GM12878 (cell line): ENCODE results near the gene CRAT. TPM values are rescaled to one million over a fixed set of nuclear protein-coding genes. Genes with fewer than 3 reads are reported as not detected.

ENCODE experiments used
- ATAC-seq: fragments of 200-7000 bp; cut with Tn5 transposase; 3 replicates; pipeline ENCODE4 v1.9.1; 2020; ENCODE audit warnings: mild to moderate bottlenecking, moderate library complexity
- BruUV-seq: library from RNA; stranded (reverse); fragments of 400-500 nt; replicated peaks from 2 replicates; lab custom pipeline; 2021; lab: Mats Ljungman, UMichigan
- CTCF ChIA-PET: fragments of 300-600 bp; sonication (Branson Sonifier 250); formaldehyde crosslinking; extraction: SDS; loops from one replicate; lab custom pipeline; 2021; ENCODE audit warnings: inconsistent platforms; lab: Yijun Ruan, JAX
- POLR2A ChIA-PET: fragments of 350-600 bp; formaldehyde crosslinking; extraction: SDS; loops from one replicate; lab custom pipeline; 2021; ENCODE audit warnings: inconsistent platforms; lab: Charles Lee
- RAD21 ChIA-PET: fragments of 300-600 bp; sonication (Branson Sonifier 250); formaldehyde crosslinking; loops from one replicate; lab custom pipeline; 2023; ENCODE audit warnings: antibody characterized with exemption; ENCODE audit not compliant: unreplicated experiment; lab: Charles Lee
- SMC1A ChIA-PET: fragments of 300-600 bp; sonication (Branson Sonifier 250); formaldehyde crosslinking; loops from one replicate; lab custom pipeline; 2023; ENCODE audit not compliant: unreplicated experiment, uncharacterized antibody; lab: Charles Lee
- DNase-seq: peaks from one replicate; pipeline ENCODE4 v3.0.0-alpha.2; 2011; ENCODE audit warnings: low read depth, low spot score
- FAIRE-seq: peaks from 3 replicates; lab custom pipeline; 2011; peaks lifted over from hg19 to GRCh38; lab: Jason Lieb, UNC
- H2AFZ ChIP-seq: 2 replicates; pipeline ENCODE4 v1.6.0; 2011; ENCODE audit warnings: low read depth, low read length, control low read depth; ENCODE audit not compliant: control insufficient read depth
- H3K27ac ChIP-seq: 2 replicates; pipeline ENCODE4 v1.5.1; 2011; ENCODE audit warnings: control low read depth; ENCODE audit not compliant: control insufficient read depth, insufficient read depth
- H3K27me3 ChIP-seq, 2 experiments: replicated peaks in 1 of 2; 2 replicates each; pipeline versions ENCODE4 v1.6.0 to v1.6.1; 2011; ENCODE audit warnings: low read length in 1 of 2; ENCODE audit not compliant: control insufficient read depth in 2 of 2, insufficient read depth in 2 of 2
- H3K36me3 ChIP-seq, 2 experiments: 2 replicates each; pipeline ENCODE4 v1.5.1; 2011; ENCODE audit warnings: low read length in 1 of 2; ENCODE audit not compliant: control insufficient read depth in 2 of 2, insufficient read depth in 2 of 2
- H3K4me1 ChIP-seq: 2 replicates; pipeline ENCODE4 v1.6.1; 2011; ENCODE audit warnings: mild to moderate bottlenecking, low read length, moderate library complexity, mixed read lengths; ENCODE audit not compliant: control insufficient read depth, insufficient read depth
- H3K4me2 ChIP-seq: 2 replicates; pipeline ENCODE4 v1.6.0; 2011; ENCODE audit warnings: control low read depth; ENCODE audit not compliant: control insufficient read depth, insufficient read depth
- H3K4me3 ChIP-seq: fragments of 200-600 bp; sonication (generic); 2 replicates; pipeline ENCODE4 v1.5.1; 2016
- H3K79me2 ChIP-seq: 2 replicates; pipeline ENCODE4 v1.6.0; 2011; ENCODE audit warnings: low read length; ENCODE audit not compliant: control insufficient read depth, insufficient read depth
- H3K9ac ChIP-seq: 2 replicates; pipeline ENCODE4 v1.8.0; 2011; ENCODE audit warnings: low read length, control low read depth, mixed read lengths; ENCODE audit not compliant: control insufficient read depth, insufficient read depth
- H3K9me3 ChIP-seq: replicated peaks from 3 replicates; pipeline ENCODE4 v1.5.1; 2011; ENCODE audit warnings: mild to moderate bottlenecking, low read length; ENCODE audit not compliant: control insufficient read depth, insufficient read depth
- H4K20me1 ChIP-seq: 2 replicates; pipeline ENCODE4 v1.6.0; 2011; ENCODE audit not compliant: control insufficient read depth, insufficient read depth
- E2F8 ChIP-seq: fragments of 450-650 bp; IDR thresholded peaks from 2 replicates; pipeline ENCODE4 v1.6.1; 2018; ENCODE audit warnings: mild to moderate bottlenecking, low read depth, moderate library complexity; ENCODE audit not compliant: partially characterized antibody
- EED ChIP-seq: sonication (generic); IDR thresholded peaks from 2 replicates; pipeline ENCODE4 v1.6.1; 2016; ENCODE audit warnings: antibody characterized with exemption, low read depth
- ETV6 ChIP-seq, 2 experiments: fragments of 450-650 bp in 1 of 2; IDR thresholded peaks in 1 of 2; conservative IDR thresholded peaks in 1 of 2; 2 replicates each; pipeline ENCODE4 v1.6.1; 2014; ENCODE audit warnings: antibody characterized with exemption in 1 of 2, borderline replicate concordance in 1 of 2, low read depth in 1 of 2, mild to moderate bottlenecking in 1 of 2, moderate library complexity in 1 of 2
- GABPA ChIP-seq: IDR thresholded peaks from 2 replicates; pipeline ENCODE4 v1.6.1; 2014; ENCODE audit warnings: antibody characterized with exemption, low read depth, mild to moderate bottlenecking, inconsistent platforms
- HCFC1 ChIP-seq: fragments of 150-350 bp; IDR thresholded peaks from 2 replicates; pipeline ENCODE4 v1.6.1; 2014; ENCODE audit warnings: low read length
- NFYA ChIP-seq: IDR thresholded peaks from 2 replicates; pipeline ENCODE4 v1.6.1; 2011; ENCODE audit warnings: low read depth, mild to moderate bottlenecking, low read length, improper control_type of control experiment, borderline replicate concordance
- NR2F1 ChIP-seq: fragments of 450-650 bp; conservative IDR thresholded peaks from 2 replicates; pipeline ENCODE4 v1.6.1; 2017; ENCODE audit warnings: mild to moderate bottlenecking
- POLR2AphosphoS5 ChIP-seq: IDR thresholded peaks from 2 replicates; pipeline ENCODE4 v1.6.1; 2011; ENCODE audit warnings: mild to moderate bottlenecking, low read length, inconsistent platforms
- RAD51 ChIP-seq: fragments of 450-650 bp; IDR thresholded peaks from 2 replicates; pipeline ENCODE4 v1.6.1; 2016; ENCODE audit warnings: moderate library complexity, mild to moderate bottlenecking, inconsistent platforms
- RBBP5 ChIP-seq: fragments of 200-600 bp; sonication (generic); conservative IDR thresholded peaks from 2 replicates; pipeline ENCODE4 v1.6.1; 2016
- SMARCA5 ChIP-seq: fragments of 450-650 bp; IDR thresholded peaks from 2 replicates; pipeline ENCODE4 v1.6.1; 2017; ENCODE audit warnings: mild to moderate bottlenecking
- ZBTB4 ChIP-seq: fragments of 450-650 bp; formaldehyde crosslinking; IDR thresholded peaks from 2 replicates; pipeline ENCODE4 v1.4.0; 2022; ENCODE audit warnings: mild to moderate bottlenecking, moderate library complexity
- ZNF24 ChIP-seq: fragments of 450-650 bp; IDR thresholded peaks from 2 replicates; pipeline ENCODE4 v1.6.1; 2017; ENCODE audit warnings: antibody characterized with exemption, mild to moderate bottlenecking
- WGBS: methylation state at CpG from one replicate; pipeline ENCODE4 v1.1.6; 2016; ENCODE audit warnings: low lambda C conversion rate; ENCODE audit not compliant: insufficient replicate concordance, insufficient coverage; ENCODE audit errors: missing lambda C conversion rate; 5-methylcytosine and 5-hydroxymethylcytosine counted together
- in situ Hi-C: fragments of 300-500 bp; cut with MboI; formaldehyde crosslinking; loops from 9 replicates; pipeline ENCODE4 v1.14.3; 2018; ENCODE audit warnings: mixed read lengths
- intact Hi-C: fragments of 100-400 bp; cut with micrococcal nuclease; formaldehyde crosslinking; loops from one replicate; pipeline ENCODE4 v1.14.2; 2022; ENCODE audit not compliant: unreplicated experiment
- polyA plus RNA-seq, 11 experiments: library from polyadenylated mRNA; depleted of rRNA in 4 of 11; unstranded in 6 of 11; stranded (reverse) in 5 of 11; fragments of >200 nt; fragmentation: Nextera tagmentation in 4 of 11; fragmentation: Illumina TruSeq in 1 of 11; extraction: Ambion mirVana in 4 of 11; extraction: Trizol in 1 of 11; gene quantifications; 1 replicate in 1 of 11; 2 replicates in 10 of 11; pipeline versions ENCODE4 v1.2.1 to v1.2.3, GENCODE V29; 2011 to 2016; ENCODE audit warnings: inconsistent platforms in 2 of 11, missing spikeins in 2 of 11, low read depth in 1 of 11
- total RNA-seq, 4 experiments: library from RNA; depleted of rRNA in 3 of 4; stranded (reverse); fragments of >200 nt in 3 of 4; fragmentation: Illumina TruSeq in 1 of 4; extraction: Trizol in 1 of 4; gene quantifications; 2 replicates each; pipeline versions ENCODE4 v1.2.1 to v1.2.3, GENCODE V29; 2013 to 2021

Gene CRAT
- total and polyA plus RNA-seq, 10 of the 15 experiments (the other 5 are each of a cell fraction or from before 2014, with no cell fraction given): 0.10 to 3.4 (median 1.8) TPM

GRCh38 chr9:129141066-129142041 lies 30.8 kb upstream of the CRAT start:
- SMC1A ChIA-PET: interaction anchor here (0.7 to 8.1 kb wide), 14 partner anchors 8 to 483 kb away, joined by 4 to 116 read pairs (median 9); partner anchors contain the start of genes C9orf50, IER5L and NTMT1
- H3K79me2 ChIP-seq: peaks cover 7% of the 10 kb centered on the region
- no peaks in the 10 kb centered on the region for H4K20me1 ChIP-seq
- in situ Hi-C loops: no loop called here
- TSS peak; percentile 97 for BruUV-seq
- CTCF ChIA-PET: interaction anchor here (0.6 to 11.0 kb wide), 26 partner anchors 8 to 597 kb away, joined by 3 to 273 read pairs (median 10); partner anchors contain the start of genes C9orf50, CRAT, DOLPP1 and IER5L
- peak overlapping the region; percentile 95 for H3K9ac ChIP-seq
- POLR2A ChIA-PET: interaction anchor here (1.0 to 2.7 kb wide), 18 partner anchors 8 to 485 kb away, joined by 3 to 21 read pairs (median 5); partner anchors contain the start of genes CRAT, IER5L, NTMT1 and PTPA
- H3K4me1 ChIP-seq: peaks cover 43% of the 10 kb centered on the region
- ATAC-seq (peak; percentile 43), FAIRE-seq (peak; percentile 95), DNase-seq (peak; percentile 71)
- 23% methylated on average over 13 of the region's 13 CpGs for WGBS
- H3K27me3 ChIP-seq: no peaks in the 10 kb centered on the region
- H2AFZ ChIP-seq: 0 out of 2 replicates have a peak overlapping the region, but pooled peaks have one; percentile 15
- H3K4me2 ChIP-seq: peak overlapping the region; percentile 100
- H3K9me3 ChIP-seq: no peaks in the 10 kb centered on the region
- H3K27ac ChIP-seq: peak overlapping the region; percentile 100
- H3K4me3 ChIP-seq: peak overlapping the region; percentile 62; the same call in 1 of the 2 replicates
- RAD21 ChIA-PET: interaction anchor here (0.6 to 7.8 kb wide), 18 partner anchors 8 to 484 kb away, joined by 3 to 197 read pairs (median 6); partner anchors contain the start of genes IER5L, NTMT1 and SH3GLB2
- peaks cover 0 to 26% of the 10 kb centered on the region in 2 experiments; a peak in 3 of 4 replicates for H3K36me3 ChIP-seq
- intact Hi-C loops: loop anchor here (2.0 kb wide), 2 partner anchors 33 to 317 kb away; no protein-coding TSS in a partner anchor
- TF ChIP-seq ZNF24: no peak
- TF ChIP-seq E2F8: peak; percentile 64
- TF ChIP-seq POLR2AphosphoS5: no peak; the same call in 1 of the 2 replicates
- peak; percentile 60; the same call in 1 of the 2 replicates for TF ChIP-seq NR2F1
- TF ChIP-seq ZBTB4 (CRISPR knock-in tag): no peak
- TF ChIP-seq RAD51: no peak
- TF ChIP-seq HCFC1: no peak
- no peak for TF ChIP-seq ETV6 (conservative IDR thresholded peaks at IDR 0.05 in 1 of 2, IDR thresholded peaks at IDR 0.05 in 1 of 2; ENCODE audit: borderline replicate concordance in 1 of 2, low read depth in 1 of 2)
- peak; percentile 17; the same call in 1 of the 2 replicates for TF ChIP-seq SMARCA5
- no peak for TF ChIP-seq GABPA
- TF ChIP-seq RBBP5: no peak
- peak; percentile 94 for TF ChIP-seq EED
- TF ChIP-seq NFYA: no peak
